GM18909 (cell line): Measurements from ENCODE around the gene MLF2.

Source experiments
- ATAC-seq: cut with Tn5 transposase; IDR thresholded peaks from one replicate; pipeline ENCODE4 v1.9.1; 2021; ENCODE audit warnings: mild to moderate bottlenecking; ENCODE audit not compliant: unreplicated experiment, poor library complexity

The MLF2 gene, protein sequence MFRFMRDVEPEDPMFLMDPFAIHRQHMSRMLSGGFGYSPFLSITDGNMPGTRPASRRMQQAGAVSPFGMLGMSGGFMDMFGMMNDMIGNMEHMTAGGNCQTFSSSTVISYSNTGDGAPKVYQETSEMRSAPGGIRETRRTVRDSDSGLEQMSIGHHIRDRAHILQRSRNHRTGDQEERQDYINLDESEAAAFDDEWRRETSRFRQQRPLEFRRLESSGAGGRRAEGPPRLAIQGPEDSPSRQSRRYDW

GRCh38 chr12:6752921-6753771 is at the start of gene MLF2:
TSS of gene MLF2 (minus strand) at chr12:6753141. CDS start at chr12:6752334, 807 bp downstream.
- peak; percentile 89 for ATAC-seq

GRCh38 chr12:6799147-6799546 is 46.2 kb upstream of the MLF2 start:
- no peak for ATAC-seq

- no peak for ATAC-seq
Measured at GRCh38 chr12:6796576-6796975, 43.6 kb upstream of the MLF2 start.

DNA sequence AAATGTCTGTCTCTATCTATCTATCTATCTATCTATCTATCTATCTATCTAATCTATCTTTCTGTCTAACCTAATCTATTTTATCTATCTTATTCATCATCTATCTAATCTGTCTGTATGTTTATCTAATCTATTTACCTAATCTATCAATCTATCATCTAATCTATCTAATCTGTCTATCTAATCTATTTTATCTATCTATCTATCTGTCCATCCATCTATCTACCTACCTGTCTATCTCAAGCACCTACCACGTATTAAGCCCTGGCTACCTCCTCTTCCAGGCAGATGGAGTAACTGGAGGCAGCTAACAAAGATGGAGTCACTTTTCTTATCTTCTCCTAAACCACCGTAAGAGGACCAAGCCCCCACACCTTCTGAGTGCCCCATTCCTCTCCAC is 42.1 kb upstream of the MLF2 start:
- ATAC-seq = no peak

DNA sequence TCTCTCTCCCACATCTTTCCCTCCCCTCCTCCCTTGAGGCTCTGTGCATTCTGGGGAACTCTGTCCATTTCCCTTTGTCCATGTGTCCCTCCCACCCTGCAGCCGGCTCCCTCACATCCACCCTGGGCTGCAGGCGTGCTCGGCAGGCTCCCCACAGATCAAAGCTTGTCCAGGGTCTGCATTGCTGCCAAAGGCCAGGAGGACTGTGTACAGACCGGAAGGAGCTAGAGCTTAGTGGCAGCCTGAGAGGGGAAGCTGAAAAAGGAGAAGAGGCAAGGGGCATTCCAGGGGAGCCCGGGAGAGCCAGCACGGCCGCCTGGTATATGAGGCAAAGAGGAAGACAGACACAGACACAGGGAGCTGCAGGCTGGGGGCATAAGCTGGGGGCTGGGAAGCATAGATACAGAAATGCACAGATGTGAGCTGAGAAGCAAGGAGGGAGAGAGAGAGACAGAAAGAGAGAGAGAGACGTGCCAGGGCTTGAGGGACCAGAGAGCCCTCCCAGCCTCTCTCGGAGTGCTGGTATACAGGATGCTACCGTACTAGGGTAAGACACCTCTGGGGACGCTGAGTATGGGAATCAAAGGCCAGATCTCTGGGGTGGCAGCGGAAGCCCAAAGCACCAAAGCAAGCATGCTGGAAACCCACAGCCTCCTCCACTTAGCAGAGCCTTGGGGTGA is 39.7 kb upstream of the MLF2 start:
- ATAC-seq = no peak

- no peak for ATAC-seq
Measured at GRCh38 chr12:6791931-6792520, 39.1 kb upstream of the MLF2 start.

- no peak for ATAC-seq
Measured at GRCh38 chr12:6790496-6791150, 37.7 kb upstream of the MLF2 start.

GRCh38 chr12:6788972-6789924 is 36.3 kb upstream of the MLF2 start, which contains the start of gene CD4:
TSS of gene CD4 (plus strand) at chr12:6789528. CDS start at chr12:6800139, 10,611 bp downstream.
- ATAC-seq = no peak

GRCh38 chr12:6787309-6787708 is 34.4 kb upstream of the MLF2 start:
- no peak for ATAC-seq

DNA sequence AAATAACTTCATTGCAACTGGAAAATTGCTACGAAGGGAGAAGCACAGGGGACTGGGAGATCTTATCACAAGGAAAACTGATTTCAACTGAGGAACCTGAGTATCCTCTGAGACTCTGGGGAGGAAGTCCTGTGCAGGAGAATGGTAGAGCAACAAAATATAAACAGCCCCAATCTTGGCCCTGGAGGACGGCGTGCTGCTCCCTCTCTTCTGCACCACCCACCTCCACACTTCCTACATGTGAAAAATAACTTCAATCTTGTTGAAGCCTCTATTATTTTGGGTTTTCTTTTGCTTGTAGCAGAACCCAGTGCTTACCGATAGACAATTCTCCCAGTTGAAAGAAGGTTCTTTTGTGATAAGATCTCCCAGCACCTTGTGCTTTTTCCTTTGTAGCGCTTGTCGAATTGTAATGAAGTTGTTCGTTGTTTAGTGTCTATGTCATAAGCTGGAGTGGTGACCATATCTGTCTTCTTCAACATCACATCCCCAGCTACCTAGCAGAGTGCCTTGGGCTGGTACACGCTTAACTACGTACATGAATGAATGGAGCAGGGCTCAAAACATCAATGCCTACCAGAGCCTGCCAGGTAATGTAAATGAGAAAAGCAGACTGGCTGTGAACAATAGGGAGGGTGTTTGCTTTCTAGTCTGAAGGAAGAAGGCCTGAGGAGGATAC is 33.6 kb upstream of the MLF2 start:
- no peak for ATAC-seq

DNA sequence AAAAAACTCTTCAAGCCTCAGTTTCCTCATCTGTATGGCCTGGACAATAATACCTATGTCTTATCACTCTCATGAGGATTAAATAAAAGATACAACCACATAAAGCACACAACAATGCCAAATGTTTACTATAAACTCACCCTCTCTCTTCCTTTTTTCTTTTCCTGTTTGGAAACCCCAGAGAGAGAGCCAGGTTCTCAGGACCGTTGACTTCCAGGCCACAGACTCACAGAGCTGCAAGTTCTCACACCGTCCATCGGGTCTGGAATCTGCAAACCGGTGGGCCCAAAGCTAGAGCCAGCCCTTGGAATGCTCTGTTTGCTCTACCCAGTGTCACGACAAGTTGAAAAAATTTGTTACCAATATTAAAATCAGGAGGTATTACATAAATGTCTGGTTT is 31.8 kb upstream of the MLF2 start:
- ATAC-seq = no peak

GRCh38 chr12:6784296-6784695 is 31.4 kb upstream of the MLF2 start:
- ATAC-seq = no peak

DNA sequence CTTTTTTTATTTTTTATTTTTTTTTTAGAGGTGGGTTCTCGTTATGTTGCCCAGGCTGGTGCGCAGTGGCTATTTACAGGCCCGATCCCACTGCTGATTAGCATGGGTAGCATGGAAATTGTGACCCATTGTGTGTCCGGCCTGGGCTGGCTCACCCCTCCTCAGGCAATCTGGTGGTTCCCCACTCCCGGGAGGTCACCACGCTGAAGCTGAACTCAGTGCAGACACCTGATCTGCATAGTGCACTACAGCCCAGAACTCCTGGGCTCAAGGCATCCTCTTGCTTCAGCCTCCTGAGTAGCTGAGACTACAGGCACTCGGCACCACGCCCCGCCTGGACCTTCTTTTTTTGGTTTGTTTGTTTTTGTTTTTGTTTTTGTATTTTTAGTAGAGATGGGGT is 30.9 kb upstream of the MLF2 start:
- no peak for ATAC-seq

GRCh38 chr12:6782850-6783566 is 30.1 kb upstream of the MLF2 start:
- no peak for ATAC-seq

DNA sequence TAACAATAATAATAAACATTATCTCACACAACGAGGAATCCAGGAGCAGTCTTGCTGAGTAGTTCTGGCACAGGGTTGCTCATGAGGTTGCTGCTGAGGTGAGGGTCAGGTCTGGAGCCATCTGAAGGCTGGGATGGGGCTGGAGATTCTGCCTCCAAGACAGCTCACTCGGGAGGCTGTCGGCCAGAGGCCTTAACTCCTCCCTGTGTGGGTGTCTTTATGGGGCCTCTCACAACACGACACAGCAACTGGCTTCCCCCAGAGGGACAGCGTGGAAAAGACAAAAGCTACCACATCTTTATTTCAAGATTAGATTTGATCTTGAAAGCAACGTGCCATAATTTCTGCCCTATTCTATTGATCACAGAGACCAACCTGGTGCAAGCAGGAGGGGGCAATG is 29.2 kb upstream of the MLF2 start:
- no peak for ATAC-seq

DNA sequence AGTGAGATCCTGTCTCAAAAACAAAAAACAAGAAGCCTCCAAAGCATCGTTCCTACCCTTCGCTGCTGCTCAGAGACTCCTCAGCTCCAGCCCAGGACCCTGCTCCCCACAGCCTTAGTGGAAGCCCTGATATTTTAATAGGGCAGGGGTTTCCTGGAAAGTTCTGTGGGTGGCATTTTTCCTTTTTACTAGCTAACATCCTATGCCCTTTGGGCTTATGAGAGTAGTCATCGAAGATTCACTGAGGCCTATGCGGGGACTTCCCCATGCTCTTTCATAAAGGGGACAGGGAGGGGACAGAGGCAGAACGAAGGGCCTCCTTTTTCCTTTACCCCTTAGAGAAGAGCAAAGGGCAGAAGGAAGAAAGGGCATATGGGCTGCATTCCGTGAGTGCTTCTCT is 27.6 kb upstream of the MLF2 start:
- no peak for ATAC-seq

DNA sequence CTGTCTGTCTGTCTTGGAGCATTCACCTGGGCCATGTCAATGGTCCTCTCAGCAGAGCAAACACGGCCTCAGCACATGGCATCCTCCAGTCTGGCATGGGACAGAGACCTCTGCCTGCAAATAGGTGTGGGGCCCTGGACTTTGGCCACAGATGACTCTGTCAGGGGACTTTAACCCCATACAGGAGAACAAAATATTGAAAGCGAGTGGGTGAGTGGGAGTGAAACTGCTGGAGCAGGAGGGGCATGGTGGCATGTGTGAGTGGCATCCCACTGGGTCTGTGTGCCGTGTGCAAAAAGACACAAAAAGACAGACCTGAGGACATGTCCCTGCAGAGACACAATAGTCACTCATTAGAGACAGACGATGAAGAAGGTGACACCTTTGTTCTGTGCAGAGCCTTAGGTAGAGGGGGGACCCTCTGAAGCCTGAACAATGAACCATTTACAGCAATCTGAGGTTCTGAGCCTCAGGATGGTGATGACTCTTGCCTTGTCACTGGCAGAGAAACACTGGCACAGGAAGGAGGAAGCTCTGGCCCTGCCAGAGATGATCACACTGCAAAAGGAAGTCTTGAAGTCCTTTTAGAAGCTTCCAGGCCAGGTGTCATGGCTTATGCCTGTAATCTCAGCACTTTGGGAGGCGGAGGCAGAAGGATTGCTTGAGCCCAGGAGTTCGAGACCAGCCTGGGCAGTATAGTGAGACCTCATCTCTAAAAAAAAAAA is 26.9 kb upstream of the MLF2 start:
- no peak for ATAC-seq
